Type B pancreatic cell (in vitro differentiated cells): ENCODE results near the gene CPED1. TPM values are rescaled to one million over a fixed set of nuclear protein-coding genes. Genes with fewer than 3 reads are reported as not detected.

Source experiments
- DNase-seq: peaks from one replicate; pipeline ENCODE4 v3.0.0; 2021; ENCODE audit warnings: mixed read lengths; ENCODE audit not compliant: unreplicated experiment; ENCODE audit errors: extremely low spot score
- H3K27ac Mint-ChIP-seq: 2 replicates; pipeline ENCODE4 v1.8.0; 2021; ENCODE audit warnings: mild to moderate bottlenecking, mixed read lengths
- H3K27me3 Mint-ChIP-seq: 2 replicates; pipeline ENCODE4 v1.8.0; 2021; ENCODE audit warnings: mixed read lengths
- H3K36me3 Mint-ChIP-seq: 2 replicates; pipeline ENCODE4 v1.8.0; 2021; ENCODE audit warnings: mixed read lengths
- H3K4me1 Mint-ChIP-seq: one replicate; pipeline ENCODE4 v1.8.0; 2021; ENCODE audit warnings: mixed read lengths; ENCODE audit not compliant: unreplicated experiment
- H3K4me3 Mint-ChIP-seq: 2 replicates; pipeline ENCODE4 v1.8.0; 2021; ENCODE audit warnings: mild to moderate bottlenecking, mixed read lengths
- H3K9me3 Mint-ChIP-seq: 2 replicates; pipeline ENCODE4 v1.8.0; 2021; ENCODE audit warnings: mixed read lengths
- CTCF ChIP-seq: fragments of 200-600 bp; sonication (generic); conservative IDR thresholded peaks from 2 replicates; pipeline ENCODE4 v1.5.0; 2021; ENCODE audit warnings: antibody characterized with exemption, mild to moderate bottlenecking
- total RNA-seq: library from RNA; stranded (reverse); gene quantifications from 2 replicates; pipeline ENCODE4 v1.2.1, GENCODE V29; 2021; ENCODE audit warnings: low replicate concordance

CPED1 gene
- total RNA-seq, 1 donor from 2014 or later = 45.4 TPM

- DNase-seq = no peak
- Mint-ChIP-seq H3K4me1 (no peaks in the 10 kb centered on the region), H3K4me3 (no peak overlapping the region), H3K9me3 (no peaks in the 10 kb centered on the region), H3K27ac (no peak overlapping the region), H3K36me3 (no peaks in the 10 kb centered on the region), H3K27me3 (no peaks in the 10 kb centered on the region)
- no peak for TF ChIP-seq CTCF
These were observed 214.3 kb downstream of the CPED1 start for GRCh38 chr7:121202834-121203233.

- Mint-ChIP-seq H3K4me3 (no peak overlapping the region), H3K4me1 (no peaks in the 10 kb centered on the region), H3K27ac (no peak overlapping the region), H3K36me3 (no peaks in the 10 kb centered on the region), H3K27me3 (no peaks in the 10 kb centered on the region), H3K9me3 (no peaks in the 10 kb centered on the region)
- DNase-seq = no peak
- no peak for TF ChIP-seq CTCF
These were observed 216.0 kb downstream of the CPED1 start for GRCh38 chr7:121204537-121204936.

- Mint-ChIP-seq H3K27me3 (no peaks in the 10 kb centered on the region), H3K4me1 (no peaks in the 10 kb centered on the region), H3K9me3 (no peaks in the 10 kb centered on the region), H3K4me3 (no peak overlapping the region), H3K36me3 (no peaks in the 10 kb centered on the region), H3K27ac (no peak overlapping the region)
- no peak for DNase-seq
- TF ChIP-seq CTCF = no peak
These were observed 217.3 kb downstream of the CPED1 start for GRCh38 chr7:121205777-121206176.

GRCh38 chr7:121211253-121211652, 222.7 kb downstream of the CPED1 start:
- no peak overlapping the region for H3K27ac Mint-ChIP-seq
- H3K9me3 Mint-ChIP-seq = no peaks in the 10 kb centered on the region
- H3K4me3 Mint-ChIP-seq = no peak overlapping the region
- no peaks in the 10 kb centered on the region for H3K36me3 Mint-ChIP-seq
- H3K4me1 Mint-ChIP-seq = peaks cover 11% of the 10 kb centered on the region
- H3K27me3 Mint-ChIP-seq = no peaks in the 10 kb centered on the region
- no peak for TF ChIP-seq CTCF
- no peak for DNase-seq

- no peaks in the 10 kb centered on the region for H3K36me3 Mint-ChIP-seq
- H3K27me3 Mint-ChIP-seq = no peaks in the 10 kb centered on the region
- H3K27ac Mint-ChIP-seq = no peak overlapping the region
- H3K4me3 Mint-ChIP-seq = no peak overlapping the region
- H3K4me1 Mint-ChIP-seq = peaks cover 11% of the 10 kb centered on the region
- no peaks in the 10 kb centered on the region for H3K9me3 Mint-ChIP-seq
- TF ChIP-seq CTCF = no peak
- no peak for DNase-seq
These were observed 223.5 kb downstream of the CPED1 start for GRCh38 chr7:121212036-121212435.

GRCh38 chr7:121214657-121215056, 226.1 kb downstream of the CPED1 start:
- Mint-ChIP-seq H3K4me3 (no peak overlapping the region), H3K4me1 (peaks cover 11% of the 10 kb centered on the region), H3K27me3 (no peaks in the 10 kb centered on the region), H3K36me3 (no peaks in the 10 kb centered on the region), H3K27ac (no peak overlapping the region), H3K9me3 (no peaks in the 10 kb centered on the region)
- DNase-seq = no peak
- TF ChIP-seq CTCF = no peak
